Erythroblast (primary cell): ENCODE measurements around the gene DYNC2H1.

Experiments
- GATA1 ChIP-seq: IDR thresholded peaks from 2 replicates; pipeline ENCODE4 v1.6.1; 2011; ENCODE audit warnings: low read depth, mild to moderate bottlenecking, control low read depth, low read length, moderate library complexity
- POLR2A ChIP-seq: IDR thresholded peaks from 2 replicates; pipeline ENCODE4 v1.6.1; 2011; ENCODE audit warnings: mild to moderate bottlenecking, low read length

DNA sequence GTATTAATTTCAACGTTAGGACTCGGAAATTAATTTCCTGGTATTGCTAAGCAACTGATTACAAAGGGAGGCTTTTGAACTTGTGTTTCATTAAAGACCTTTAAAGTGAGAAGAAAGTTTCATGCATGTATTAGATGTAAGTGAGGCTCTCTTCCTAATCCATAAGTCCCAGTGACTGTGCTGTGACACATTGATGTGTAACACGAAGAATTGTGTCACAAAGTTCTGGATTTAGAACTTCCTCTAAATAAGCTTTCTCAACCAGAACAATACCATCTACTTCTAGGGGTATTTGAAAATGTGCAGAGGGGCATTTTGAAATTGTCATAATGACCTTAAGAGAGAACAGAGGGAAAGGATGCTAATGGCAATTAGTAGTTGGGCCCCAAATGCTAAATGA, 31.7 kb upstream of the DYNC2H1 start:
- TF ChIP-seq POLR2A: no peak
- TF ChIP-seq GATA1: no peak
